Left lung (tissue), 10 donors: Measurements from ENCODE around the gene DIO3. TPM values are rescaled to one million over a fixed set of nuclear protein-coding genes. Genes with fewer than 3 reads are reported as not detected.
"Not testable (repeated sequence)": the region's sequence is repeated elsewhere in the genome, so short reads cannot be mapped to it uniquely, and the experiment has no call there.

Experiments
- ATAC-seq: fragments of 200-7000 bp; cut with Tn5 transposase; one replicate; pipeline ENCODE4 v1.9.1; 2020; ENCODE audit warnings: moderate library complexity
- DNase-seq, 4 donors: peaks; one replicate each; pipeline ENCODE4 v3.0.0-alpha.2; 2013 to 2020
- H3K27ac ChIP-seq, 2 donors: fragments of 200-600 bp; sonication (generic) in 1 of 2; one replicate each; pipeline versions ENCODE4 v1.5.0 to v1.8.0; 2020 to 2021
- H3K27me3 ChIP-seq, 2 donors: fragments of 200-600 bp; sonication (generic) in 1 of 2; one replicate each; pipeline versions ENCODE4 v1.5.0 to v1.8.0; 2020 to 2021
- H3K36me3 ChIP-seq, 2 donors: fragments of 200-600 bp; sonication (generic) in 1 of 2; one replicate each; pipeline versions ENCODE4 v1.5.0 to v1.8.0; 2020 to 2021
- H3K4me1 ChIP-seq, 2 donors: fragments of 200-600 bp; one replicate each; pipeline ENCODE4 v1.8.0; 2021
- H3K4me3 ChIP-seq, 2 donors: fragments of 200-600 bp; sonication (generic) in 1 of 2; one replicate each; pipeline versions ENCODE4 v1.5.0 to v1.8.0; 2020 to 2021; ENCODE audit warnings: mild to moderate bottlenecking in 1 of 2
- H3K9me3 ChIP-seq, 2 donors: fragments of 200-600 bp; sonication (generic) in 1 of 2; one replicate each; pipeline versions ENCODE4 v1.5.0 to v1.8.0; 2020 to 2021
- intact Hi-C, 2 donors: fragments of 100-400 bp; cut with DNase I; formaldehyde crosslinking; loops; one replicate each; pipeline versions ENCODE4 v1.11.2 to v1.14.2; 2022
- polyA plus RNA-seq, 6 donors: library from polyadenylated mRNA; unstranded; fragments of 120-200 nt; gene quantifications; one replicate each; pipeline ENCODE4 v1.2.1, GENCODE V29; 2013; ENCODE audit not compliant: insufficient read length in 6 of 6
- total RNA-seq, 2 donors: library from RNA; stranded (reverse); fragmentation: NEBNext Ultra II Directional; extraction: Animal tissue kit (Norgen Biotek cat#: 25700); gene quantifications; one replicate each; pipeline ENCODE4 v1.2.1, GENCODE V29; 2021
- TF ChIP-seq, protein P1 (sequence below), 2 donors: fragments of 200-600 bp; sonication (generic) in 1 of 2; IDR thresholded peaks; one replicate each; pipeline versions ENCODE4 v1.5.0 to v1.8.0; 2021; ENCODE audit warnings: antibody characterized with exemption in 2 of 2
- donor health status: DM: no; HTN: yes; CAD: no.
- donor health status: DM: no; HTN: no; CAD: no.

The DIO3 gene
- total and polyA plus RNA-seq, 8 donors: 0.16 to 0.84 (median 0.36) TPM

DNA sequence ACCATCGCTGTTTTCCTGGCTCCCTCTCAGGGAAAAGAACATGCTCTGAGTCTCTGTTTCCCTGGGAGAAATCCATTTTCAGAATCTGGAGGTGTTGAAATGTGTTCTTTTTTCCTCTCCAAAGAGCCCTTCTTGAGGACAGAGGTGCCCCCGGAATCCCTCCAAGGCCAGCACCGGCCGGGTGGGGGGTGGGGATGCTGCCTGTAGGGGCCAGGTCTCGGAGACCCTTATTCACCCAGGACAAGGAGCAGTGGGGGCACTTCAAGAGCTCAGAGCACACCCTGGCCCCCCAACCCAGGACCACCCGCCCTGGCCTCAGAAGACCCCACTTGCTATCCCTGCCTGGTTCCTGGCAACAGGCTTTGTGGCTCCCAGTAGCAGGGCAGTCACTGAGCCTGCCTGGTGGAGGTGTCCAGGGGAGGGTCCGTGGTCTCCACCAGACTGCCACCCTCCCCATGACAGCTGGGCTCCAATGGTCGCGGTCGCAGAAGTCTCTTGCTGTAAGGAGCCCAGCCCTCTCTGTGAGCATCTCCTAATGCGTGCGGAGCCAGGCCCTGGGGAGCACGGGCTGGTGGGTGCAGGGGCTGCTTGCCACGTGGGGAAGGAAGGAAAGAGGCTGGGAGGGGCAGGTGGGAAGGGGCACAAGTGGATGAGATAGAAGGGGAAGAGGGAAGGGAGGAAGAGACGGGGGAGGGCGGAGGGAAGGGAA lies 13.2 kb upstream of the DIO3 start:
- Histone ChIP-seq H3K36me3 (no peaks in the 10 kb centered on the region), H3K4me1 (no peaks in the 10 kb centered on the region), H3K4me3 (no peak overlapping the region), H3K9me3 (peaks cover 0 to 7% of the 10 kb centered on the region in 2 donors), H3K27ac (no peak overlapping the region), H3K27me3 (peaks cover 0 to 24% of the 10 kb centered on the region in 2 donors)
- DNase-seq (peak in 1 of 4 donors; percentile 64), ATAC-seq (no peak)
- TF ChIP-seq, protein P1, sequence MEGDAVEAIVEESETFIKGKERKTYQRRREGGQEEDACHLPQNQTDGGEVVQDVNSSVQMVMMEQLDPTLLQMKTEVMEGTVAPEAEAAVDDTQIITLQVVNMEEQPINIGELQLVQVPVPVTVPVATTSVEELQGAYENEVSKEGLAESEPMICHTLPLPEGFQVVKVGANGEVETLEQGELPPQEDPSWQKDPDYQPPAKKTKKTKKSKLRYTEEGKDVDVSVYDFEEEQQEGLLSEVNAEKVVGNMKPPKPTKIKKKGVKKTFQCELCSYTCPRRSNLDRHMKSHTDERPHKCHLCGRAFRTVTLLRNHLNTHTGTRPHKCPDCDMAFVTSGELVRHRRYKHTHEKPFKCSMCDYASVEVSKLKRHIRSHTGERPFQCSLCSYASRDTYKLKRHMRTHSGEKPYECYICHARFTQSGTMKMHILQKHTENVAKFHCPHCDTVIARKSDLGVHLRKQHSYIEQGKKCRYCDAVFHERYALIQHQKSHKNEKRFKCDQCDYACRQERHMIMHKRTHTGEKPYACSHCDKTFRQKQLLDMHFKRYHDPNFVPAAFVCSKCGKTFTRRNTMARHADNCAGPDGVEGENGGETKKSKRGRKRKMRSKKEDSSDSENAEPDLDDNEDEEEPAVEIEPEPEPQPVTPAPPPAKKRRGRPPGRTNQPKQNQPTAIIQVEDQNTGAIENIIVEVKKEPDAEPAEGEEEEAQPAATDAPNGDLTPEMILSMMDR (IDR thresholded peaks at IDR 0.05): no peak
- intact Hi-C loops: no loop called here

DNA sequence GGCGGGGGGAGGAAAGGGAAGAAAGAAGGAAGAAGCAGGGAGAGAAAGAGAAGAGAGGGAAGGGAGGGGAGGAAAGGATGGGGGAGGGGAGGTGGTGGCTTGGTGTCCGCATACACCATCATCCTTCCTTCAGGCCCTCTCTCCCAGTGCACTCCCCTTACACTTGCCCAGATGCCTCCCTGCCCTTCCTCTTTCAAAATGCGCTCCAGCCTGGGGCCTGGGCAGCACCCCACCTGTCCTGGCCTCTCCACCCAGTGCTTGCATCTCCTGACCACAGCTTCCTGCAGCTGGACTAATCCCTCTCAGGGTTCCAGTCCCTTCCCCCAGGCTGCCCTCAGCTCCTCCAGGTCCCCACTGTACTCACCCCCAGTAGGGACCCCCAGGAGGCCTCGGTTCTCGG lies 12.6 kb upstream of the DIO3 start:
- Histone ChIP-seq H3K36me3 (no peaks in the 10 kb centered on the region), H3K4me3 (no peak overlapping the region), H3K9me3 (peaks cover 0 to 7% of the 10 kb centered on the region in 2 donors), H3K27ac (no peak overlapping the region), H3K27me3 (peaks cover 0 to 24% of the 10 kb centered on the region in 2 donors), H3K4me1 (no peaks in the 10 kb centered on the region)
- no peak for ATAC-seq
- DNase-seq: no peak
- intact Hi-C loops: no loop called here
- TF ChIP-seq, protein P1 (IDR thresholded peaks at IDR 0.05): no peak

DNA sequence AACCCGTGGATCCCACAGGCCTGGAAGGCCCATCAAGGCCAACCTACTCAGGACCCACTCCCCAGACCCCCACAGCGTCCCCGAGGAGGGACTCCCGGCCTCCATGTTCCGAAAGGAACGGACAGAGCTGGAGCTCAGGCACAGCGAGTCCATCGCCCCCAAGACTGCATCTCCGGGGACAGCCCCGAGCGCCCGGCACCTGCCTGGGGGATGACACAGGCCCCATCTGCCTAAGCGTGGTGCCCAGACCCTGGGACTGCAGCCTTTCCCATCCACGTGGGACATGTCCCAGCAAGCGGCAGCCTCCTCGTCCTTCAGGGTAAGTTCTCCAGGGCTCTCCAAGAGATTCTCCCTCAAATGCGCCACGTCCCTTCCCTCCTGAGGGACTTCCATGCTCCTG lies 12.1 kb upstream of the DIO3 start:
- intact Hi-C loops: no loop called here
- Histone ChIP-seq H3K4me1 (no peaks in the 10 kb centered on the region), H3K27ac (no peak overlapping the region), H3K27me3 (peaks cover 0 to 29% of the 10 kb centered on the region in 2 donors), H3K4me3 (no peak overlapping the region), H3K9me3 (peaks cover 0 to 2% of the 10 kb centered on the region in 2 donors), H3K36me3 (no peaks in the 10 kb centered on the region)
- TF ChIP-seq, protein P1 (IDR thresholded peaks at IDR 0.05): no peak
- ATAC-seq (no peak), DNase-seq (peak in 1 of 4 donors; percentile 76)

DNA sequence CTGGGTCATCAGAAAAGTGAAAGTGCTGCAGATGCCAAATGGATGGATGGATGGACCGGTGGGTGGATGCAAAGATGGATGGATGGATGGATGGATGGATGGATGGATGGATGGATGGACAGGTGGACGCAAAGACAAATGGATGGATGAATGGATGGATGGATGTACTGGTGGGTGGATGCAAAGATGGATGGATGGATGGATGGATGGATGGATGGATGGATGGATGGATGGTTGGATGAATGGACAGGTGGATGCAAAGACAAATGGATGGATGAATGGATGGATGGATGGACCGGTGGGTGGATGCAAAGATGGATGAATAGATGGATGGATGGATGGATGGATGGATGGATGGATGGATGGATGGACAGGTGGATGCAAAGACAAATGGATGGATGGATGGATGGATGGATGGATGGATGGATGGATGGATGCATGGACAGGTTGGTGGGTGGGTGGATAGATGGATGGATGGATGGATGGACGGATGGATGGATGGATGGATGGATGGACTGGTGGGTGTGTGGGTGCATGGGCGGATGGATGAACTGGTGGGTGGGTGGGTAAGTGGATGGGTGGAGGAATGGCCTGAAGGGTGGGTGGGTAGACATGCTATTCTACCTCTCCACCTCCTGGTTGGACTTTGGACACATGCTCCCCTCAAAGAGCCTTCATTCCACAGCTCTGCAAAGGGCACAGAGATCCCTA lies 10.9 kb upstream of the DIO3 start:
- peaks cover 0 to 35% of the 10 kb centered on the region in 2 donors for H3K27me3 ChIP-seq
- DNase-seq, ATAC-seq, H3K27ac ChIP-seq, H3K36me3 ChIP-seq, H3K4me3 ChIP-seq, H3K4me1 ChIP-seq, H3K9me3 ChIP-seq: not testable (repeated sequence)
- intact Hi-C loops: loop anchor here in 1 of 2 donors (10.0 kb wide), 1 partner anchor 356 kb away; no protein-coding TSS in a partner anchor

DNA sequence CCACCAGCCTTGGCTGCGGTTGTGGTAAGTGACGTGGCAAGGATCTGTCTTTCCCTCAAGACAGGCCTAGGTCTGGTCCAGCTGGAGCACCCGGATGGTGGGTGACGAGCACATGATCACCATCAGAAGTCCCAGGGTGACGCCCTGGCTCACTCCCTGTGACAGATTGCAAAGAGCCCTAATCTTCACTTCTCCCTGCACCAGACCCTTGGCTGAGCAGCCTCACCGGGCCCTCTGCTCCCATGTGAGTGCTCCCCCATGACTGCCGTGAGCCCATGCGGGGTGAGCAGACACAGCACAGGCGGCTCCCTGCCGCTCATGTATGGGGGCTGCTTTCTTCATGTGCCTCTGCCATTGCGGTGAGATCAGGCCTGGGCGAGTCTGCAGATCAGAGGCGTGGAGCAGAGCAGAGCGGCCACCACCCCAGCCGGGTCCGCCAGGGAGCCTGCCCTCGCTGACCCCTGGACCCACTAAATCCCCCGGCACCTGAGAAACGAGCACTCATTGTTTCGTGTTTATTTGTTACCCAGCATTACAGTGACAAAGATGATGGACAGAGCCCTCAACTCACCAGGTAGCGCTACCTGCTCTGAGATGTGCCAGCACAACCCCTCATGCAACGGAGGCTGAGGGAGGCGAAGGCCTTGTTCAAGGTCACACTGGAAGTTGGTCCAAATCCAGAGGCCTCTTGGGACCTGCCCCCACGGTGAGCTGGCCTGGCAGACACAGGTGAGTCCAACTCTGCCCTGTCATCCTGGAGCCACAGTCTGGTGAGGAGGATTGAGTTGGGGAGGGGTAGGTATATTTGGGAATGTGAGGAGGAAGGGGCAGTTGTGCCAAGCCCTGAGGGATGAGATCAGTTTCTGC lies 9.3 kb upstream of the DIO3 start:
- no peaks in the 10 kb centered on the region for H3K9me3 ChIP-seq
- H3K36me3 ChIP-seq: no peaks in the 10 kb centered on the region
- H3K4me1 ChIP-seq: no peaks in the 10 kb centered on the region
- intact Hi-C loops: loop anchor here in 1 of 2 donors (10.0 kb wide), 1 partner anchor 357 kb away; no protein-coding TSS in a partner anchor
- H3K27me3 ChIP-seq: peaks cover 0 to 45% of the 10 kb centered on the region in 2 donors
- no peak overlapping the region for H3K4me3 ChIP-seq
- no peak overlapping the region for H3K27ac ChIP-seq
- TF ChIP-seq, protein P1 (IDR thresholded peaks at IDR 0.05): no peak
- DNase-seq (peak in 1 of 4 donors; percentile 67), ATAC-seq (no peak)
